Kidney (tissue), 14 donors: ENCODE results near the gene S100A12. TPM values are rescaled to one million over a fixed set of nuclear protein-coding genes. Genes with fewer than 3 reads are reported as not detected.

Experiments
- DNase-seq, 5 donors: peaks; one replicate each; pipeline ENCODE4 v3.0.0-alpha.2; 2013 to 2020
- FAIRE-seq: peaks from 2 replicates; lab custom pipeline; 2012; peaks lifted over from hg19 to GRCh38; lab: Jason Lieb, UNC
- H3K27ac ChIP-seq, 2 donors: one replicate each; pipeline ENCODE4 v1.7.0; 2013; ENCODE audit warnings: low read depth in 2 of 2, low read length in 2 of 2, inconsistent platforms in 1 of 2
- H3K27me3 ChIP-seq: one replicate; pipeline ENCODE4 v1.7.1; 2013; ENCODE audit warnings: low read length, inconsistent platforms; ENCODE audit not compliant: control insufficient read depth, insufficient read depth
- H3K36me3 ChIP-seq, 3 donors: one replicate each; pipeline versions ENCODE4 v1.7.0 to v1.7.1; 2013; ENCODE audit warnings: low read length in 3 of 3, control low read depth in 1 of 3, inconsistent platforms in 1 of 3; ENCODE audit not compliant: insufficient read depth in 3 of 3, control insufficient read depth in 2 of 3
- H3K4me1 ChIP-seq, 3 donors: one replicate each; pipeline versions ENCODE4 v1.7.0 to v1.7.1; 2013; ENCODE audit warnings: low read length in 3 of 3, inconsistent platforms in 1 of 3, low read depth in 1 of 3; ENCODE audit not compliant: control insufficient read depth in 2 of 3, insufficient read depth in 2 of 3
- H3K4me3 ChIP-seq, 3 donors: one replicate each; pipeline versions ENCODE4 v1.7.0 to v1.8.1; 2013; ENCODE audit warnings: low read length in 3 of 3, control low read depth in 1 of 3, inconsistent platforms in 1 of 3
- H3K9ac ChIP-seq, 3 donors: one replicate each; pipeline versions ENCODE4 v1.7.0 to v1.7.1; 2013; ENCODE audit warnings: low read length in 3 of 3, control low read depth in 1 of 3, inconsistent platforms in 1 of 3
- H3K9me3 ChIP-seq, 3 donors: one replicate each; pipeline versions ENCODE4 v1.7.0 to v1.7.1; 2013; ENCODE audit warnings: low read length in 3 of 3, control low read depth in 1 of 3, inconsistent platforms in 1 of 3; ENCODE audit not compliant: control insufficient read depth in 2 of 3, insufficient read depth in 1 of 3
- intact Hi-C: fragments of 100-400 bp; cut with DNase I; formaldehyde crosslinking; loops from one replicate; pipeline ENCODE4 v1.11.1; 2022
- polyA plus RNA-seq: library from polyadenylated mRNA; stranded (reverse); fragments of 350-450 nt; fragmentation: Illumina TruSeq; extraction: RNeasy Lipid Tissue Mini Kit (QIAGEN cat#74804); gene quantifications from one replicate; pipeline ENCODE4 v1.2.3, GENCODE V29; 2014; ENCODE audit warnings: low read depth, low replicate concordance; ENCODE audit not compliant: insufficient read depth
- total RNA-seq: library from RNA; stranded (reverse); fragmentation: NEBNext Ultra II Directional; extraction: Animal tissue kit (Norgen Biotek cat#: 25700); gene quantifications from one replicate; pipeline ENCODE4 v1.2.1, GENCODE V29; 2021
- TF ChIP-seq, protein P1 (sequence below): IDR thresholded peaks from 3 replicates; pipeline ENCODE4 v1.5.1; 2012; ENCODE audit warnings: mild to moderate bottlenecking, moderate library complexity, borderline replicate concordance; ENCODE audit not compliant: insufficient read depth; ENCODE audit errors: extremely low read depth
- donor health status: control.
- donor health status: control.
- donor health status: control.
- donor health status: control.
- donor health status: control.
- donor health status: DM: yes; HTN: yes; CAD: no.
- donor health status: Normal renal cell carcinoma (clear cell type).

S100A12 gene
- total and polyA plus RNA-seq, 2 donors from 2014 or later: 1.3 to 2.7 TPM

- intact Hi-C loops: loop anchor here (10.0 kb wide), 1 partner anchor 139 kb away; no protein-coding TSS in a partner anchor
- FAIRE-seq: no peak
- peak in 4 of 5 donors; percentile 25 to 50 (median 38) for DNase-seq
- Histone ChIP-seq H3K9me3 (no peaks in the 10 kb centered on the region), H3K36me3 (no peaks in the 10 kb centered on the region), H3K27ac (no peak overlapping the region), H3K27me3 (no peaks in the 10 kb centered on the region), H3K9ac (no peak overlapping the region), H3K4me1 (no peaks in the 10 kb centered on the region), H3K4me3 (no peak overlapping the region)
- TF ChIP-seq, protein P1, sequence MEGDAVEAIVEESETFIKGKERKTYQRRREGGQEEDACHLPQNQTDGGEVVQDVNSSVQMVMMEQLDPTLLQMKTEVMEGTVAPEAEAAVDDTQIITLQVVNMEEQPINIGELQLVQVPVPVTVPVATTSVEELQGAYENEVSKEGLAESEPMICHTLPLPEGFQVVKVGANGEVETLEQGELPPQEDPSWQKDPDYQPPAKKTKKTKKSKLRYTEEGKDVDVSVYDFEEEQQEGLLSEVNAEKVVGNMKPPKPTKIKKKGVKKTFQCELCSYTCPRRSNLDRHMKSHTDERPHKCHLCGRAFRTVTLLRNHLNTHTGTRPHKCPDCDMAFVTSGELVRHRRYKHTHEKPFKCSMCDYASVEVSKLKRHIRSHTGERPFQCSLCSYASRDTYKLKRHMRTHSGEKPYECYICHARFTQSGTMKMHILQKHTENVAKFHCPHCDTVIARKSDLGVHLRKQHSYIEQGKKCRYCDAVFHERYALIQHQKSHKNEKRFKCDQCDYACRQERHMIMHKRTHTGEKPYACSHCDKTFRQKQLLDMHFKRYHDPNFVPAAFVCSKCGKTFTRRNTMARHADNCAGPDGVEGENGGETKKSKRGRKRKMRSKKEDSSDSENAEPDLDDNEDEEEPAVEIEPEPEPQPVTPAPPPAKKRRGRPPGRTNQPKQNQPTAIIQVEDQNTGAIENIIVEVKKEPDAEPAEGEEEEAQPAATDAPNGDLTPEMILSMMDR: peak; percentile 15
These were observed 19.9 kb downstream of the S100A12 start for GRCh38 chr1:153355445-153356071.

- Histone ChIP-seq H3K36me3 (no peaks in the 10 kb centered on the region), H3K27ac (no peak overlapping the region), H3K4me3 (no peak overlapping the region), H3K27me3 (no peaks in the 10 kb centered on the region), H3K9ac (no peak overlapping the region), H3K9me3 (no peaks in the 10 kb centered on the region), H3K4me1 (no peaks in the 10 kb centered on the region)
- DNase-seq: peak in 1 of 5 donors; percentile 33
- intact Hi-C loops: loop anchor here (10.0 kb wide), 1 partner anchor 140 kb away; no protein-coding TSS in a partner anchor
- TF ChIP-seq, protein P1: no peak
- FAIRE-seq: no peak
These were observed 20.8 kb downstream of the S100A12 start for GRCh38 chr1:153354515-153355193.

DNA sequence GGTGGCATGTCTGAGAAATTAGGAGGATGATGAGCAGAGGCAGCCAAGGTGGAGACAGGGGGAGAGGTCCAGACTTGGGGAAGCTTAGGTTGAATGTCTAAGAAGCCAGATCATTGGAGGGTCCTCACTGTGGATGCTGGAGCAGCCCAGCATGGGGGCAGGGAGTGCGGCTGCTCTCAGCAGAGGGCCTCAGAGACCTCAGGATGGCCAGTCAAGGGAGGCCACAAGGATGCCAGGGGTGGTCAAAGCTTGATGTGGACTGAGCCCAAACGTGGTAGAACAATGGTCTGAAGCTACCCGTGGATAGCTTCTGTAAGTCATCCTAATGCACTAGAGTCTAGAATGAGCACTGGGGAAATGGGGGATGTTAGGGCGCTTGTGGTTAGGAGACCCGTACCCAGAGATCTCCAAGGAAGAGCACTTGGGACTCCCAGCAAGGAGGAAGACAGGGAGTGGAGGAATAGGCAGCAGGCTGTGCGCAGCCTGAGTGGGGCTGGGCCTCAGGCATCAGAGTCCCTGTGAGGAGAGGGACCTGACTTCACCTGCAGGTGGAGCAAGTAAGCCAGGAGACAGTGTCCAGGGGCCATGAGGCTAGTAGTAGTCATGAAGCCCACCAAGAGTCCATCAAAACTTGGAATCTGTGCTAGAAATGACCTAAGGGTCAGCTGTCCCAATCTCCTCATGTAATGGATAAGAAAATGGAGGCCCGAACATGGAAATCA is 22.0 kb downstream of the S100A12 start:
- no peaks in the 10 kb centered on the region for H3K27me3 ChIP-seq
- no peak overlapping the region for H3K27ac ChIP-seq
- H3K36me3 ChIP-seq: no peaks in the 10 kb centered on the region
- H3K4me1 ChIP-seq: no peaks in the 10 kb centered on the region
- H3K9me3 ChIP-seq: no peaks in the 10 kb centered on the region
- no peak overlapping the region for H3K4me3 ChIP-seq
- intact Hi-C loops: loop anchor here (10.0 kb wide), 1 partner anchor 141 kb away; no protein-coding TSS in a partner anchor
- peak in 4 of 5 donors; percentile 19 to 37 (median 30) for DNase-seq
- no peak for FAIRE-seq
- TF ChIP-seq, protein P1: no peak
- H3K9ac ChIP-seq: no peak overlapping the region
